GM19035 (cell line): ENCODE measurements around the gene ELMOD1.

ENCODE experiments used
- ATAC-seq: cut with Tn5 transposase; IDR thresholded peaks from one replicate; pipeline ENCODE4 v1.9.1; 2021; ENCODE audit not compliant: unreplicated experiment

Gene ELMOD1

GRCh38 chr11:107713009-107713408 is 122.1 kb downstream of the ELMOD1 start:
- ATAC-seq, result no peak
